CMK (cell line): ENCODE results near the gene RNASE12.
"Not testable (repeated sequence)": the region's sequence is repeated elsewhere in the genome, so short reads cannot be mapped to it uniquely, and the experiment has no call there.

ENCODE experiments used
- DNase-seq: peaks from one replicate; pipeline ENCODE4 v3.0.0-alpha.2; 2010; ENCODE audit warnings: low read depth

Gene RNASE12

GRCh38 chr14:20591235-20591634 is at the start of gene RNASE12:
Gene RNASE12, minus strand, starts transcription at chr14:20591376. Its CDS starts 653 bp downstream, at chr14:20590723.
- DNase-seq, result no peak

- no peak for DNase-seq
Measured at GRCh38 chr14:20632831-20633691, 41.9 kb upstream of the RNASE12 start.

- no peak for DNase-seq
Measured at GRCh38 chr14:20632448-20632830, 41.3 kb upstream of the RNASE12 start.

GRCh38 chr14:20631880-20632389 is 40.8 kb upstream of the RNASE12 start:
- DNase-seq, result no peak

- no peak for DNase-seq
Measured at GRCh38 chr14:20631023-20631879, 40.1 kb upstream of the RNASE12 start.

GRCh38 chr14:20630340-20631022 is 39.3 kb upstream of the RNASE12 start:
- no peak for DNase-seq

GRCh38 chr14:20628063-20628854 is 37.1 kb upstream of the RNASE12 start:
- DNase-seq, result no peak

- no peak for DNase-seq
Measured at GRCh38 chr14:20627346-20628027, 36.3 kb upstream of the RNASE12 start.

- no peak for DNase-seq
Measured at GRCh38 chr14:20626274-20626673, 35.1 kb upstream of the RNASE12 start.

GRCh38 chr14:20624495-20625070 is 33.4 kb upstream of the RNASE12 start:
- no peak for DNase-seq

- DNase-seq, result no peak
Measured at GRCh38 chr14:20623798-20624197, 32.6 kb upstream of the RNASE12 start.

- no peak for DNase-seq
Measured at GRCh38 chr14:20622816-20623291, 31.7 kb upstream of the RNASE12 start.

GRCh38 chr14:20620798-20621478 is 29.8 kb upstream of the RNASE12 start:
- no peak for DNase-seq

- not testable (repeated sequence) for DNase-seq
Measured at GRCh38 chr14:20619688-20620087, 28.5 kb upstream of the RNASE12 start.

GRCh38 chr14:20618271-20618749 is 27.1 kb upstream of the RNASE12 start:
- no peak for DNase-seq

- DNase-seq, result no peak
Measured at GRCh38 chr14:20617138-20618003, 26.2 kb upstream of the RNASE12 start.

GRCh38 chr14:20615996-20616395 is 24.8 kb upstream of the RNASE12 start:
- no peak for DNase-seq

GRCh38 chr14:20614038-20614840 is 23.1 kb upstream of the RNASE12 start:
- DNase-seq, result no peak
